Measurements from ENCODE around the gene DCAF12L2.
"Not testable (repeated sequence)": the region's sequence is repeated elsewhere in the genome, so short reads cannot be mapped to it uniquely, and the experiment has no call there.

Gene DCAF12L2

DNA sequence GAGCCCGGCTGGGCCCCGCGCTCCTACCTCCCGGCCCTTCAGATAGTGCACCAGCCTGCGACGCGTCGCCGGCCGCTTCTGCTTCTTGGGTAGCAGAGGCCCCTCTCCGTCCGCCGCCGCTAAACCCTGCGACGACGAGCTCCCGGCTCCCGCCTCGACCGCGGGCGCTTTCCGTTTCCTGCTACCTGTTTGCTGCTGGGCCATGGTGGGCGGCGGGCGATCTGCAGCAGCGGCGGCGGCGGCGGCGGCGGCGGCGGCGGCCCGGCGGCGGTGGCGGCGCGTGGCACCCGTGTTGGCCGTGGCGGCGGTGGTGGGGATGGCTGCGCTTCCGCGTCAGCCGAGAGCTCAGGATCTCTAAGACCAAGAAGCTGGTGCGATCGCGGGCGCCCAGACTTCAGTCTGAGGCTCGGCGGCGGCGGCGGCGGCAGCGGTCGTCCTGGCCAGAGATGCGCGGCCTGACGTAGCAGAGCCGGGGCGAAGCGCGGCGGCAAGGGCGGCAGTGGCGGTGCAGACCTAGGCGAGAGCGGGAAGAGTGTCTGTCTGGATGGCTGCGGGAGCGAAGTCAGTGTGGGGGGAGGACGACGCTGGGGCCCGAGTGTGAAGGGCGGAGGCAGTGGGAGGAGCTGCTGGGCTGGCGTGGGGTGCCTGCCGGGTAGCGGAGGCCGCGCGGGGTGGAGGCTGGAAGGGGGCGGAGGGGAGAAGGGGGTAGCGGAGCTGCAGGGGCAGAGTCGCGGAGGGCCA lies at the start of gene DCAF12L2:
Gene DCAF12L2 (minus strand): TSS at position 569 of the 741 bp plus-strand sequence. CDS start 365 bp downstream, at position 204.
- DNase-seq, result peak; percentile 68

GRCh38 chrX:126190888-126191287 lies 24.8 kb upstream of the DCAF12L2 start:
- DNase-seq, result not testable (repeated sequence)

GRCh38 chrX:126177133-126177840 lies 11.2 kb upstream of the DCAF12L2 start:
- no peak for DNase-seq

DNA sequence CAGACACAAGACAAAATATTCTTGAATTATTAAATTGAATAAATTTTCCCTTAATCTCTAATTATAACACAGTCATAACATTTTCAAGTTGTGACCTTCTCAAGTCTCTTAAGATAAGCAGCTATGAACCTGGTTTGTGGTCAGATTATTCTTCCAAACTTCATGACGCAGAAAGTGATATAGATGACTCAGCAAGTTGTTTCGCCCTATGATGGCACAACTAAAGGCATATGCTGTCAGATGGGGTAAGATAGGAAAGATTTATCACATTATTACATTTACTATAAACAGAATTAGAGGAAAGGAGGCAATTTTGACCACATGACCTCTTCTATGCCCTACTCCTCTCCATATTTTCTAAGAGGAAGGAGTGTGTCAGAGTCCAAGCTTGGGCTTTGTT lies 4.6 kb upstream of the DCAF12L2 start:
- DNase-seq, result no peak

GRCh38 chrX:126167560-126167959 lies 1.5 kb upstream of the DCAF12L2 start:
- DNase-seq, result no peak

GRCh38 chrX:126165401-126165720 lies 728 bp downstream of the DCAF12L2 start:
- DNase-seq, result no peak

DNA sequence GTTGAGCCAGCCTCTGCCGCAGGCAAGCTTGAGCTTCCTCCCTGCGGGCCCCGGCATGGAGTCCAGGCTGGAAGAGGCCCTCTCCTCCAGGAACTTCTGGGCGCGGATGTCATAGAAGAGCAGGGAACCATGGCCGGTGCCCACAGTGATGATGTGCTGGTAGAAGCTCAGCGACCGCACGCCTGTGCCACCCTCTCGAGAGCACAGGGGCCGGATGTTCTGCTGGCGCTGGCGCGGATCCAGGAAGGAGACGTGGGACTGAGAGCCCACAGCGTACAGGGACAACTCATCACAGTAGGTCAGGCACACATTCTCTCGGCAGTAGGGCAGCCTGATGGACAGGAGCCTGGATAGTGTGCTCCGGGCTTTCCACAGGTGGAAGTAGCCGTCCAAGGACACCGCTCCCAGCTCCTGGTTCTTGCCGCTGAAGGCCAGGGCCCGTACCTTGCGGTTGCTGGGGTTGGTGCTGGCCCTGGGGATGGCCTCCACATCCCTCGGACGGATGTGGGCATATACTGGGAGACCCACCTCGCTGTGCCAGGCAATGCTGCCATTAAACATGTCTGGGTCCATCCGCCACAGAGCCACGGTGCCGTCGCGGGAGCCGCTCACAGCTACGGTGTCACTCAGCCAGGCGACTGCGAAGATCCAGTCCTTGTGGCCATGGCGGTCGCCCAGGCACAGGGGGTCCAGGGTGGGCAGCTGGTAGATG lies 1.2 kb downstream of the DCAF12L2 start:
- DNase-seq, result no peak

- no peak for DNase-seq
These were observed 1.9 kb downstream of the DCAF12L2 start for GRCh38 chrX:126164226-126164625.

DNA sequence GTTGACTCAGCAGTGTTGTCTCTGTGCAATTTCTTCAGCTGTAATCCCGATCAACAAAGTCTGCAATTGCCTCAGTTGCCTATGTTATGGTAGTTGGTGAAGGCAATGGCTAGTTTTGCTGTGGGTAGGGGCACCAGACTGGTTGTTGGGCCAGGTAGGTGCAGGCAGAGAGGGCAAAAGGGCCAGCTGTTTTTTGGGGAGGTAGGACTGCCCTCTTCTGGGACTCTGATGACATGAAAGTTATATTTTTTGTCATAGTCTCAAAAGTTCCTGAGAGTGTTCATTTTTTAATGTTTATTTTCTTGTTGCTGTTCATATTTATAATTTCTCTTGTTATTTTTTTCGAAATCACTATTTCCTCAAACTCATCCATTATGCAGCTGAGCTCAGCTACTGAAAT lies 25.1 kb downstream of the DCAF12L2 start:
- DNase-seq, result no peak

DNA sequence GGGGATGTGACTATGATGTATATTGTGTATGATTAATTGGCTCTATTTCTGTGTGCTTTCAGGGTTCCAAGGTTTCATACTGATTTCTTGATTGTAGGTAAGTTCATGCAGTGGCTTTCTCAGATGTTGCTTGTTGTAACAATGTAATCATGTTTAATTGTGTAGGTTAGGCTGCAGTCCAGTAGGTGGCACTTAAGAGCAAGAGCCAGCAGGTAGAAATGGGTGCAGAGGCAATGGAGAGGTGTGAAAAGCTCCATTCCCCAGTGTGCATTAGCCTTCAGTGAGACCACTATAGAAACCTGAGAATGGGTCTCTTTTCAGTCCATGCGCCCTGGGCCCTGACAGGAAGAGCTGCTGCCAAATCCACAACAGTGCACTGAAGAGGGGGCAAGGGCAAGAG lies 28.2 kb downstream of the DCAF12L2 start:
- no peak for DNase-seq

DNA sequence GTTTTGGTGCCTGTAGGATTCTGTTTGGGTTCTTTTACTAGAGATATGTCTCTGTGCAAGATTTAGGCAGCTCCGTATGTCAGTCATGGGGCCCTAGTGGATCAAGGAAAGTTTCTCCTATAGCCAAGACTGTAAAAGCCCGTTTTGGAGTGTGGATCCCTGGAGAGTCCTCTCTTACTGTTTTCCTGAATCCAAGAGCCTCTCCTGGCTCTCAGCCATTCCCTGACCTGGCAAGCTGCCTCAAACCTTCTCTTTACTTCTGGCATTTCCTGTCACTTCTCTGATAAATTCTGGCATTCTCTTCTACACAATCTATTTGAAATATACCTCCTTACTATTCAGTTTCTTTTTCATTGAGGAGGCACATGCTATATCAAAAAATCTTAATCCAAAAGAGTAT lies 41.4 kb downstream of the DCAF12L2 start:
- no peak for DNase-seq

Measured in eye (tissue), 1 donor.